Measurements from ENCODE around the gene DNAH2.

DNAH2 gene

DNA sequence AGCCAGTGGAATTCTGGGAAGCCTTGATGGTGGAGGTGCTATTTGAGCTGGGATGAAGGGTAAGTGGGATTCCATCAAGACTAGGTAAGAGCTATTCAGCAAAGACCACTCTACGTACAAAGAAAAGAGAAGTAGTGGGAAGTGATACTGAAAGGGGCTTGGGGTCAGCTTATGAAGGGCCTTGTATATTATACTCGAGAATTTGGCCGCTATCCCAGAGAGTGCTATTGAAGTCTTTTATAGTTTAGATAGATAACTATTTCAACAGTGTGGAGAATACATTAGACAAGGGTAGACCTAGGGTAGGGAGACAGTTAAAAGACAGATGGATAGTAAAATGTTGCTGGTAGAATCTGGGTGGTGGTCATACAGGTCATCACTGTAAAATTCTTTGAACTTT, 10.3 kb downstream of the DNAH2 start:
- no peak overlapping the region for H3K9ac ChIP-seq (ENCODE audit: low read depth, low read length)
- H3K4me1 ChIP-seq (ENCODE audit: insufficient read depth, low read length), result no peaks in the 10 kb centered on the region
- no peaks in the 10 kb centered on the region for H3K36me3 ChIP-seq (ENCODE audit: insufficient read depth, low read length)
- H3K9me3 ChIP-seq (ENCODE audit: control insufficient read depth, insufficient read depth, low read length), result no peaks in the 10 kb centered on the region

- H3K4me1 ChIP-seq (ENCODE audit: insufficient read depth, low read length), result no peaks in the 10 kb centered on the region
- no peaks in the 10 kb centered on the region for H3K9me3 ChIP-seq (ENCODE audit: control insufficient read depth, insufficient read depth, low read length)
- H3K9ac ChIP-seq (ENCODE audit: low read depth, low read length), result no peak overlapping the region
- H3K36me3 ChIP-seq (ENCODE audit: insufficient read depth, low read length), result no peaks in the 10 kb centered on the region
Measured at GRCh38 chr17:7729816-7730215, 12.3 kb downstream of the DNAH2 start.

GRCh38 chr17:7732981-7733539, 15.5 kb downstream of the DNAH2 start:
- Histone ChIP-seq H3K36me3 (ENCODE audit: insufficient read depth, low read length) (no peaks in the 10 kb centered on the region), H3K9me3 (ENCODE audit: control insufficient read depth, insufficient read depth, low read length) (no peaks in the 10 kb centered on the region), H3K9ac (ENCODE audit: low read depth, low read length) (no peak overlapping the region), H3K4me1 (ENCODE audit: insufficient read depth, low read length) (no peaks in the 10 kb centered on the region)

DNA sequence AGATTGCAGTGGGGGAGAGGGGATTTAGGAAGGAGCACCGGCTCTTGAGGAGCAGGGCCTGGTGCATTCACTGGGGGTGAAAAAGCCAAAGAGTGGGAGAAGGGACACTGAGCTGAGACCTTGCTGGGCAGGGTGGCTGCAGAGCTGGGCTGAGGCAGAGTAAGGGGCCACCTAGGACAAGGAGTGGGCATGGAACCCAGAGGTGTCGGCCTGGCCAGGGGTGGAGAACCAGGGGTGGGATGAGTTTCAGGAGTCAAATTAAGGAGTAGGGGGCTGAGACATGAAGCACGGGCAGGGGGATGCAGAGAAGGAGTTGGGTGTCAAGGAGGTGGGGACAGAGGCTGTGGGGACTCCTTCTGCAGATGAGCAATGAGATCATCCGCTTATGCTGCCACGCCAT, 20.1 kb downstream of the DNAH2 start:
- H3K9me3 ChIP-seq (ENCODE audit: control insufficient read depth, insufficient read depth, low read length), result no peaks in the 10 kb centered on the region
- H3K36me3 ChIP-seq (ENCODE audit: insufficient read depth, low read length), result no peaks in the 10 kb centered on the region
- H3K4me1 ChIP-seq (ENCODE audit: insufficient read depth, low read length), result no peaks in the 10 kb centered on the region
- no peak overlapping the region for H3K9ac ChIP-seq (ENCODE audit: low read depth, low read length)

- no peaks in the 10 kb centered on the region for H3K9me3 ChIP-seq (ENCODE audit: control insufficient read depth, insufficient read depth, low read length)
- H3K36me3 ChIP-seq (ENCODE audit: insufficient read depth, low read length), result no peaks in the 10 kb centered on the region
- H3K4me1 ChIP-seq (ENCODE audit: insufficient read depth, low read length), result no peaks in the 10 kb centered on the region
- H3K9ac ChIP-seq (ENCODE audit: low read depth, low read length), result no peak overlapping the region
Measured at GRCh38 chr17:7739746-7740145, 22.2 kb downstream of the DNAH2 start.

DNA sequence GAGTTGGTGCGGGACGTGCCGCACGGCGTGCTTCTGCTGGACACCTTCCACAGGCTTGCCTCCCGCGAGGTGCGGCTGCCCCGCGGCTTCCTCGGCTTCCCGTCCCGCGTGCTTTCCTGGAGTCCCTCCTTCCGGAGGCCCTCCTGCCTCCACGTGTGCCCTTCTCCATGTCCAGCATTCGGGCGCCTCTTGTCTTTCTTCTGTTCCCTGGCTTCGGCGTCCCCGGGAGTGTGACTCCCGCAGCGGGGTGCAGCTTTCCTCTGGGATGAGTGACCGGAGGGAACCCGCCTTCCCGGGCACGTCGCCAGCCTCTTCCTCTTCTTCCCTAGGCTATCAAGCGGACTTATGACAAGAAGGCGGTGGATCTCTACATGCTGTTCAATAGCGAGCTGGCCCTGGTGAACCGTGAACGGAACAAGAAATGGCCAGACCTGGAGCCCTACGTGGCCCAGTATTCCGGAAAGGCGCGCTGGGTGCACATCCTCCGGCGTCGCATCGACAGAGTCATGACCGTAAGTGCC, 23.0 kb downstream of the DNAH2 start:
- no peaks in the 10 kb centered on the region for H3K4me1 ChIP-seq (ENCODE audit: insufficient read depth, low read length)
- H3K9me3 ChIP-seq (ENCODE audit: control insufficient read depth, insufficient read depth, low read length), result no peaks in the 10 kb centered on the region
- no peaks in the 10 kb centered on the region for H3K36me3 ChIP-seq (ENCODE audit: insufficient read depth, low read length)
- H3K9ac ChIP-seq (ENCODE audit: low read depth, low read length), result no peak overlapping the region

DNA sequence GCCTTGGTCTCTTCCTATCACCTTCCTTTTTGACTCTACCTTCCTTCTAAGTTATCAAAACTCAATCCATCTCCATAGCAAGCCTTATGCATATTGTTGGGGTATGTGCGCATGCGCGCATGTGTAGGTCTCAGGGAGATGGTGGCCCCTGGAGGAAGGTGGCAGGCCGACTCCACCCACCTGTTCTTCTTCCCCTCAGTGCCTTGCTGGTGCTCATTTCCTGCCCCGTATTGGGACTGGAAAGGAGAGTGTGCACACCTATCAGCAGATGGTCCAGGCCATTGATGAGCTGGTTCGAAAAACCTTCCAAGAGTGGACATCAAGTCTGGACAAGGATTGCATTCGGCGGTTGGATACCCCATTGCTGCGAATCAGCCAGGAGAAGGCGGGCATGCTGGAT, 25.2 kb downstream of the DNAH2 start:
- Histone ChIP-seq H3K36me3 (ENCODE audit: insufficient read depth, low read length) (no peaks in the 10 kb centered on the region), H3K4me1 (ENCODE audit: insufficient read depth, low read length) (no peaks in the 10 kb centered on the region), H3K9ac (ENCODE audit: low read depth, low read length) (no peak overlapping the region), H3K9me3 (ENCODE audit: control insufficient read depth, insufficient read depth, low read length) (no peaks in the 10 kb centered on the region)

GRCh38 chr17:7744416-7744815, 26.9 kb downstream of the DNAH2 start:
- H3K36me3 ChIP-seq (ENCODE audit: insufficient read depth, low read length), result no peaks in the 10 kb centered on the region
- H3K9ac ChIP-seq (ENCODE audit: low read depth, low read length), result no peak overlapping the region
- H3K4me1 ChIP-seq (ENCODE audit: insufficient read depth, low read length), result no peaks in the 10 kb centered on the region
- H3K9me3 ChIP-seq (ENCODE audit: control insufficient read depth, insufficient read depth, low read length), result no peaks in the 10 kb centered on the region

DNA sequence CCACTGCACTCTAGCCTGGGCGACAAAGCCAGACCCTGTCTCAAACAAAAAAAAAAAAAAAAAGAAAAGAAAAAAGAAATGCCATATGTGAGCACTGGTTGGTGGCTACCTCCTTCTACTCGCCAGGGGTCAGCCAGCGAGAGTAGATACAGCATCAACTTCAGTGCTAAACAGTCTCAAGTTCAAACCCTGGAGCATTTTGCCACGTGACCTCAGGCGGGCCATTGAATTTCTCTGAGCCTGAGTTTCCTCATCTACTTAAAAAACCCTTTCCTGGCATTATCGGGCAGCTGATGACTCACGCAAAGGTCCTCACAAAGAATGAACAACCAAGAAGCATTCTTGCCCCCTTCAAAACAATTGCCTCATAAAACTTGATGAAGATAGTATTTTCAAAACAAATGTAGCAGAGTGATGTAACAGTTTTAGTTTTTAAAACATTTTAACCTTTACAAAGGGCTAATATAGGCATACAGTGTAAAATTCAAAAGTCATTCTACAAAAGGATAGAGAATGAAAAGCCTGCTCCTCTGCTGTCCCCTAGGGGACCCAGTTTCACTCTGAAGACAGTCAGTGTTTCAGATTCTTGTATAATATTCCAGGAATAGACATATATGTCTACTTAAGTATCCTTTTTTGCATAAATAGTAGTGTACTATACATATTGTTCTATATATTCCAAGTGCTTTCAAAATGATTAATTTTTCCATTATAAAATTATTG, 28.4 kb downstream of the DNAH2 start:
- Histone ChIP-seq H3K4me1 (ENCODE audit: insufficient read depth, low read length) (no peaks in the 10 kb centered on the region), H3K9me3 (ENCODE audit: control insufficient read depth, insufficient read depth, low read length) (no peaks in the 10 kb centered on the region), H3K9ac (ENCODE audit: low read depth, low read length) (no peak overlapping the region), H3K36me3 (ENCODE audit: insufficient read depth, low read length) (no peaks in the 10 kb centered on the region)

- Histone ChIP-seq H3K36me3 (ENCODE audit: insufficient read depth, low read length) (no peaks in the 10 kb centered on the region), H3K4me1 (ENCODE audit: insufficient read depth, low read length) (no peaks in the 10 kb centered on the region), H3K9me3 (ENCODE audit: control insufficient read depth, insufficient read depth, low read length) (no peaks in the 10 kb centered on the region), H3K9ac (ENCODE audit: low read depth, low read length) (no peak overlapping the region)
Measured at GRCh38 chr17:7747635-7748071, 30.1 kb downstream of the DNAH2 start.

DNA sequence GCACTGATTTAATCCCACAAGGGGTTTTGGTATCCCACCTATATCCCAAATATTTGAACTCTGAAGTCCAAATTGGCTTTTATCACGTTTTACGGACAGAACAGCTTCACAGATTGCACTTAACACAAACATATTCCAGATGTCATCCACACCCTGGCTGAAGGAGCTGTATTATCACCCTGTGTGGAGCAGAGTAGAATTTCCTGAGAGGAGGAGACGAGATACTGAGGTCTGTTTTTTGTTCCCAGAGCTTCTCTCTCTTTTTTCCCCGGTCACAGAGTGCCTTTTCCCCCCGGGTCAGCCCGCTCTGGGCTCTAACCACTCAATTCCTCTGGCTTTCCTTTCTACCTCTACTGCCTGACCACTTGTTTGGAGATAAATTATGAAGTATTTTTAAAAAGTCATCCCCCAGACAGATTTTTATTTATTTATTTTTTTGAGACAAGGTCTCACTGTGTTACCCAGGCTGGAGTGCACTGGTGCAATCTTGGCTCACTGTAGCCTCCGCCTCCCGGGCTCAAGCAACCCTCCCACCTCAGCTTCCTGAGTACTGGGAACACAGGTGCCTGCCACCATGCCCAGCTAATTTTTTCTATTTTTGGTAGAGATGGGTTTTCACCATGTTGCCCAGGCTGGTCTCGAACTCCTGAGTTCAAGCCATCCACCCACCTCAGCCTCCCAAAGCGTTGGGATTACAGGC, 30.7 kb downstream of the DNAH2 start:
- no peaks in the 10 kb centered on the region for H3K4me1 ChIP-seq (ENCODE audit: insufficient read depth, low read length)
- no peak overlapping the region for H3K9ac ChIP-seq (ENCODE audit: low read depth, low read length)
- H3K36me3 ChIP-seq (ENCODE audit: insufficient read depth, low read length), result no peaks in the 10 kb centered on the region
- no peaks in the 10 kb centered on the region for H3K9me3 ChIP-seq (ENCODE audit: control insufficient read depth, insufficient read depth, low read length)

GRCh38 chr17:7750321-7750821, 32.8 kb downstream of the DNAH2 start:
- H3K9me3 ChIP-seq (ENCODE audit: control insufficient read depth, insufficient read depth, low read length), result no peaks in the 10 kb centered on the region
- no peaks in the 10 kb centered on the region for H3K36me3 ChIP-seq (ENCODE audit: insufficient read depth, low read length)
- H3K9ac ChIP-seq (ENCODE audit: low read depth, low read length), result no peak overlapping the region

DNA sequence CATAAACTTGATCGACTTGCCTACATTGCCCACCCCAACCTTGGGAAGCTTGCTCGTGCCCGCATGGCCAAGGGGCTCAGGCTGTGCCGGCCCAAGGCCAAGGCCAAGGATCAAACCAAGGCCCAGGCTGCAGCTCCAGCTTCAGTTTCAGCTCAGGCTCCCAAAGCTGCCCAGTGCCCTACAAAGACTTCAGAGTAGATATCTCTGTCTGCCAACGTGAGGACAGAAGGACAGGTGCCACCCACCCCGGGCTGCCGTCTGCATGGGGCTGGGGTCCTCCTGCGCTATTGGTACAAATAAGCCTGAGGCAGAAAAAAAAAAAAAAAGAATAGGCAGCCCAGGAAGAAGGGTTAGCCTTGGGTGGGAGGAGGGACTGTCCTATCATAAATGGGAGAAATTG, 37.1 kb downstream of the DNAH2 start:
- Histone ChIP-seq H3K9ac (ENCODE audit: low read depth, low read length) (no peak overlapping the region), H3K4me1 (ENCODE audit: insufficient read depth, low read length) (0 out of 2 replicates have a peak, but pooled peaks cover 4% of the 10 kb centered on the region), H3K9me3 (ENCODE audit: control insufficient read depth, insufficient read depth, low read length) (no peaks in the 10 kb centered on the region), H3K36me3 (ENCODE audit: insufficient read depth, low read length) (no peaks in the 10 kb centered on the region)

More at GRCh38 chr17:7750321-7750821, 32.8 kb downstream of the DNAH2 start:
- H3K4me1 ChIP-seq (ENCODE audit: insufficient read depth, low read length), result 0 out of 2 replicates have a peak, but pooled peaks cover 4% of the 10 kb centered on the region

GRCh38 chr17:7755095-7755890, 37.7 kb downstream of the DNAH2 start:
- Histone ChIP-seq H3K4me1 (ENCODE audit: insufficient read depth, low read length) (0 out of 2 replicates have a peak, but pooled peaks cover 4% of the 10 kb centered on the region), H3K9ac (ENCODE audit: low read depth, low read length) (no peak overlapping the region), H3K36me3 (ENCODE audit: insufficient read depth, low read length) (no peaks in the 10 kb centered on the region), H3K9me3 (ENCODE audit: control insufficient read depth, insufficient read depth, low read length) (no peaks in the 10 kb centered on the region)
